ENCODE results near the gene MRPL58. TPM values are rescaled to one million over a fixed set of nuclear protein-coding genes. Genes with fewer than 3 reads are reported as not detected.
"Not testable (repeated sequence)": the region's sequence is repeated elsewhere in the genome, so short reads cannot be mapped to it uniquely, and the experiment has no call there.

Gene MRPL58
- total RNA-seq, 1 donor from 2014 or later: 22.2 TPM

DNA sequence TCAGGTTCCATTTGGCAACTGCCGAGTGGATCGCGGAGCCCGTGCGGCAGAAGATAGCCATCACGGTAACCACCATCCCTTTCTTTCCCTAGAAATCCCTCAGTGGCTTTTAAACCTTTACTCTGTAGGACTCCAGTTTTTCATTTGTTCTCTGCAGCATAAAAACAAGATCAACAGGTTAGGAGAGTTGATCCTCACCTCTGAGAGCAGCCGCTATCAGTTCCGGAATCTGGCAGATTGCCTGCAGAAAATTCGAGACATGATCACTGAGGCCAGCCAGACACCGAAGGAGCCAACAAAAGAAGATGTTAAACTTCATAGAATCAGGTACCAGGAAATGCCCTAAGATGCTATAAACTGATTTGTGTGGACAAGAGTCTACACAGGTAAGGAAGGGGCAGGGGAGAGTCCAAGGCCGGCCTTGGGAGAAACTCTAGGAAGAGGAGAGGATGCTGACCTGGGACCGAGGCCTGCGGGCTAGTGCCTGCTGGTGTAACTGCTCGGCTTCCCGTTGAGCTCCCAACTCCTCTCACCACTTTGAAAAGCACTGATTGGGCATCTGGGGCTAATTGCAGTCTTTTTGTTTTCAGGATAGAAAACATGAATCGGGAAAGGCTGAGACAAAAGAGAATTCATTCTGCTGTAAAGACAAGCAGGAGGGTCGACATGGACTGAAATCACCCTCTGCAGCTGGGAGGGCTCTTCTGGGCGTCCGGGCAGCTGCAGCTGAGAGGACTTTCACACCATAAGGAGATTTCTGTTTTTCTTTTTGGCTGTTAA is 8.1 kb downstream of the MRPL58 start:
- Mint-ChIP-seq H3K4me1 (ENCODE audit: low read depth, unreplicated experiment) (no peaks in the 10 kb centered on the region), H3K9me3 (ENCODE audit: unreplicated experiment) (no peaks in the 10 kb centered on the region), H3K4me3 (ENCODE audit: unreplicated experiment) (no peak overlapping the region), H3K27me3 (ENCODE audit: unreplicated experiment) (peaks cover 1% of the 10 kb centered on the region), H3K36me3 (ENCODE audit: unreplicated experiment) (no peaks in the 10 kb centered on the region), H3K27ac (ENCODE audit: unreplicated experiment) (no peak overlapping the region)
- DNase-seq: no peak
- TF ChIP-seq, protein P1, sequence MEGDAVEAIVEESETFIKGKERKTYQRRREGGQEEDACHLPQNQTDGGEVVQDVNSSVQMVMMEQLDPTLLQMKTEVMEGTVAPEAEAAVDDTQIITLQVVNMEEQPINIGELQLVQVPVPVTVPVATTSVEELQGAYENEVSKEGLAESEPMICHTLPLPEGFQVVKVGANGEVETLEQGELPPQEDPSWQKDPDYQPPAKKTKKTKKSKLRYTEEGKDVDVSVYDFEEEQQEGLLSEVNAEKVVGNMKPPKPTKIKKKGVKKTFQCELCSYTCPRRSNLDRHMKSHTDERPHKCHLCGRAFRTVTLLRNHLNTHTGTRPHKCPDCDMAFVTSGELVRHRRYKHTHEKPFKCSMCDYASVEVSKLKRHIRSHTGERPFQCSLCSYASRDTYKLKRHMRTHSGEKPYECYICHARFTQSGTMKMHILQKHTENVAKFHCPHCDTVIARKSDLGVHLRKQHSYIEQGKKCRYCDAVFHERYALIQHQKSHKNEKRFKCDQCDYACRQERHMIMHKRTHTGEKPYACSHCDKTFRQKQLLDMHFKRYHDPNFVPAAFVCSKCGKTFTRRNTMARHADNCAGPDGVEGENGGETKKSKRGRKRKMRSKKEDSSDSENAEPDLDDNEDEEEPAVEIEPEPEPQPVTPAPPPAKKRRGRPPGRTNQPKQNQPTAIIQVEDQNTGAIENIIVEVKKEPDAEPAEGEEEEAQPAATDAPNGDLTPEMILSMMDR (IDR thresholded peaks at IDR 0.05; ENCODE audit: partially characterized antibody, unreplicated experiment): no peak

DNA sequence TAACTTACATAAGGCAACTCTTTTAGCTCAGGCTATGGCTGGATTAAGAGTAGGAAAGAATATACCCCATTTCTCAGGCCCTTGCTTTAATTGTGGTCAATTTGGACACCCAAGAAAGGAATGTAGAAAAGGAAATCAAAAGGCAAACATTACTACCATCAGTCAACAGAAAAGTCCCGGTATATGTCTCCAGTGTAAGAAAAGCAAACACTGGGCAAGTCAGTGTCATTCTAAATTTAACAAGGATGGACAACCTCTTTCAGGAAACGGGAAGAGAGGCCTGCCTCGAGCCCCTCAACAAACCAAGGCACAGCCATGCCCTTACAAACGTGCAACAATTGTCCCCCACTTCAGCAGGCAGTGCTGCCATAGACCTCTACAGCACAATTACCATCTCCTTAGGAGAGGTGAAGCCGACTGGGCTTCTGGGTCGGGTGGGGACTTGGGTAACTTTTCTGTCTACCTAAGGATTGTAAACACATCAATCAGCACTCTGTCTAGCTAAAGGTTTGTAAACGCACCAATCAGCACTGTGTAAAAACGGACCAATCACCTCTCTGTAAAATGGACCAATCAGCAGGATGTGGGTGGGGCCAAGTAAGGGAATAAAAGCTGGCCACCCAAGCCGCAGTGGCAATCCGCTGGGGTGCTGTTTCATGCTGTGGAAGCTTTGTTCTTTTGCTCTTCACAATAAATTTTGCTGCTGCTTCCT is 12.4 kb downstream of the MRPL58 start:
- DNase-seq: no peak
- Mint-ChIP-seq H3K9me3 (ENCODE audit: unreplicated experiment) (peaks cover 3% of the 10 kb centered on the region), H3K27me3 (ENCODE audit: unreplicated experiment) (peaks cover 5% of the 10 kb centered on the region), H3K4me1 (ENCODE audit: low read depth, unreplicated experiment) (no peaks in the 10 kb centered on the region), H3K4me3 (ENCODE audit: unreplicated experiment) (no peak overlapping the region), H3K36me3 (ENCODE audit: unreplicated experiment) (peaks cover 9% of the 10 kb centered on the region), H3K27ac (ENCODE audit: unreplicated experiment) (no peak overlapping the region)
- TF ChIP-seq, protein P1 (IDR thresholded peaks at IDR 0.05; ENCODE audit: partially characterized antibody, unreplicated experiment): no peak

DNA sequence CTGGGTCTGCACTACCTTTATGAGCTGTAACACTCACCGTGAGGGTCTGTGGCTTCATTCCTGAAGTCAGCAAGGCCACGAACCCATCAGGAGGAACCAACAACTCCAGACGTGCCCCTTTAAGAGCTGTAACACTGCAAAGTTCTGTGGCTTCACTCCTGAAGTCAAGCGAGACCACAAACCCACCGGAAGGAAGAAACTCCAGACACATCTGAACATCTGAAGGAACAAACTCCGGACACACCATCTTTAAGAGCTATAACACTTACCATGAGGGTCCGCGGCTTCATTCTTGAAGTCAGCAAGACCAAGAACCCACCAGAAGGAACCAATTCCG is 12.9 kb downstream of the MRPL58 start:
- not testable (repeated sequence) for H3K36me3 Mint-ChIP-seq (ENCODE audit: unreplicated experiment); H3K4me1 Mint-ChIP-seq (ENCODE audit: low read depth, unreplicated experiment); H3K4me3 Mint-ChIP-seq (ENCODE audit: unreplicated experiment); H3K27ac Mint-ChIP-seq (ENCODE audit: unreplicated experiment); H3K27me3 Mint-ChIP-seq (ENCODE audit: unreplicated experiment); H3K9me3 Mint-ChIP-seq (ENCODE audit: unreplicated experiment); DNase-seq

DNA sequence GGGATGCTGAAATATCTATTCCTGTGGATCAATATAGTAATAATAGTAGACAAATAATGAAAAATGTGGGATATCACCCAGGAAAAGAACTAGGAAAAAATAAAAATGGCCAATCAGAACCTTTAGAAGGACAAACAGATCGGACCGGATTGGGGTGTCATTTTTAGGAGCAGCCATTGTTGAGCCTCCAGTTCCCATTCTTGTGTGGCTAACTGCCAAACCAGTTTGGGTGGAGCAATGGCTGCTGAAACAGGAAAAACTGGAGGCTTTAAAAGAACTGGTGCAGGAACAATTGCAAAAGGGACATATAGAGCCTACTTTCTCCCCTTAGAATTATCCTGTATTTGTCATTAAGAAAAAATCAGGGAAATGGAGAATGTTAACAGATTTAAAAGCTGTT is 14.2 kb downstream of the MRPL58 start:
- not testable (repeated sequence) for H3K27me3 Mint-ChIP-seq (ENCODE audit: unreplicated experiment); DNase-seq; H3K36me3 Mint-ChIP-seq (ENCODE audit: unreplicated experiment); H3K4me1 Mint-ChIP-seq (ENCODE audit: low read depth, unreplicated experiment); H3K27ac Mint-ChIP-seq (ENCODE audit: unreplicated experiment)
- H3K4me3 Mint-ChIP-seq (ENCODE audit: unreplicated experiment): peak overlapping the region; percentile 15
- H3K9me3 Mint-ChIP-seq (ENCODE audit: unreplicated experiment): peaks cover 13% of the 10 kb centered on the region

DNA sequence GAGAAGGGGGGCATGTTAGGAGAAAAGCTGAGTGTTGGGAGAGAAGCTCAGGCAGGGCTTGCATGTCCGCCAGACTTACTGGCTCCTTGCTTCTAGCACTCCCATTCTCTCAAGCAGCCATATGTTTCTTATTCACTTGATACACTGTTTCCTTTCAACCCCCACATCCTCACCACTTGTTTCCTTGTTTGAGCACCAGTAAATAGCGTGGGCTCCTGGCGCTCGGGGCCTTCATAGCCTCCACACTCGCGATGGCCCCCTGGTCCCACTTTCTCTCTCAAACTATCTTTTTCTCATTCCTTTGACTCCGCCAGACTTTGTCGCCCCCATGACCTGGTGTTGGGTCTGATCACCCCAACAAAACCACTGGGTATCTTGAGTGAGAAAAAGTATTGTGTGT is 17.7 kb downstream of the MRPL58 start:
- peaks cover 34% of the 10 kb centered on the region for H3K9me3 Mint-ChIP-seq (ENCODE audit: unreplicated experiment)
- H3K4me3 Mint-ChIP-seq (ENCODE audit: unreplicated experiment): no peak overlapping the region
- H3K27ac Mint-ChIP-seq (ENCODE audit: unreplicated experiment): no peak overlapping the region
- peaks cover 10% of the 10 kb centered on the region for H3K36me3 Mint-ChIP-seq (ENCODE audit: unreplicated experiment)
- TF ChIP-seq, protein P1 (IDR thresholded peaks at IDR 0.05; ENCODE audit: partially characterized antibody, unreplicated experiment): no peak
- no peak for DNase-seq
- H3K27me3 Mint-ChIP-seq (ENCODE audit: unreplicated experiment): peaks cover 33% of the 10 kb centered on the region
- peaks cover 1% of the 10 kb centered on the region for H3K4me1 Mint-ChIP-seq (ENCODE audit: low read depth, unreplicated experiment)
